GM19023 (cell line): ENCODE results near the gene BCL7C.
A peak's percentile ranks its signal among the peaks of the same experiment; 100 is the strongest.
"Not testable (repeated sequence)": the region's sequence is repeated elsewhere in the genome, so short reads cannot be mapped to it uniquely, and the experiment has no call there.

Experiments used
- ATAC-seq: cut with Tn5 transposase; IDR thresholded peaks from one replicate; pipeline ENCODE4 v1.9.1; 2021; ENCODE audit warnings: mild to moderate bottlenecking, moderate library complexity; ENCODE audit not compliant: unreplicated experiment

The BCL7C gene

GRCh38 chr16:30896261-30896888 is 2.5 kb upstream of the BCL7C start, which contains the start of gene CTF1:
Gene CTF1, plus strand, starts transcription at chr16:30896614. Its CDS starts 30 bp downstream, at chr16:30896644.
- no peak for ATAC-seq

GRCh38 chr16:30895627-30896260 is 1.9 kb upstream of the BCL7C start:
- ATAC-seq = no peak

GRCh38 chr16:30894540-30895368 is 877 bp upstream of the BCL7C start:
- ATAC-seq = no peak

GRCh38 chr16:30893417-30893743 is 497 bp downstream of the BCL7C start:
- peak; percentile 15 for ATAC-seq

GRCh38 chr16:30892670-30893416 is 1.0 kb downstream of the BCL7C start:
- no peak for ATAC-seq

- ATAC-seq = not testable (repeated sequence)
Observed at GRCh38 chr16:30891043-30891823, 2.6 kb downstream of the BCL7C start.

GRCh38 chr16:30889721-30890120 is 4.2 kb downstream of the BCL7C start:
- no peak for ATAC-seq

GRCh38 chr16:30888856-30889499 is 4.9 kb downstream of the BCL7C start:
- ATAC-seq = no peak

GRCh38 chr16:30887927-30888326 is 6.0 kb downstream of the BCL7C start:
- ATAC-seq = no peak

- ATAC-seq = no peak
Observed at GRCh38 chr16:30886145-30886544, 7.7 kb downstream of the BCL7C start.

GRCh38 chr16:30885196-30885595 is 8.7 kb downstream of the BCL7C start:
- ATAC-seq = no peak

- no peak for ATAC-seq
Observed at GRCh38 chr16:30884760-30885159, 9.1 kb downstream of the BCL7C start.

- ATAC-seq = no peak
Observed at GRCh38 chr16:30882429-30883310, 11.2 kb downstream of the BCL7C start.

GRCh38 chr16:30876867-30877266 is 17.0 kb downstream of the BCL7C start:
- ATAC-seq = no peak

GRCh38 chr16:30875871-30876801 is 17.7 kb downstream of the BCL7C start:
- ATAC-seq = no peak

GRCh38 chr16:30874821-30875717 is 18.8 kb downstream of the BCL7C start:
- ATAC-seq = peak; percentile 88
